Ramos (cell line): ENCODE data around the gene IKBIP.
"Not testable (repeated sequence)": the region's sequence is repeated elsewhere in the genome, so short reads cannot be mapped to it uniquely, and the experiment has no call there.

Experiments
- in situ Hi-C: fragments of 300-500 bp; cut with MboI; formaldehyde crosslinking; loops from one replicate; pipeline ENCODE4 v1.14.3; 2022; ENCODE audit warnings: low sequenced_read_pairs; ENCODE audit not compliant: unreplicated experiment

The IKBIP gene

DNA sequence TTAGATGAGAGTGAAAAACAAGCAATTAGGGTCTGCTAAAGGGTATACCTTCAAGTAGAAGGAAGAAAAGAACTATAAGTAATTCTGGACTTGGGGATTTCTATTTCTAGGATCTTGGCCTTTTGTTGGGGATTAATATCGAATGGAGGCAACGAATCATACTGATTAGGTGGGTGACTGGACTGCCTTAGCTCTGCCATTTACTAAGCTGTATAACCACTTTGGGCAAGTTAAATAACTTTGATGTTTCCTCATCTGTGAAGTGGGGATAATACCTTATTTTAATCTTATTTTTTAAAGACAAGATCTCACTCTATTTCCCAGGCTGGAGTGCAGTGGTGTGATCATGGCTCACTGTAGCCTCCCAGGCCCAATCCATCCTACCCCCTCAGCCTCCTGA is 6.6 kb downstream of the IKBIP start:
- in situ Hi-C loops: no loop called here

DNA sequence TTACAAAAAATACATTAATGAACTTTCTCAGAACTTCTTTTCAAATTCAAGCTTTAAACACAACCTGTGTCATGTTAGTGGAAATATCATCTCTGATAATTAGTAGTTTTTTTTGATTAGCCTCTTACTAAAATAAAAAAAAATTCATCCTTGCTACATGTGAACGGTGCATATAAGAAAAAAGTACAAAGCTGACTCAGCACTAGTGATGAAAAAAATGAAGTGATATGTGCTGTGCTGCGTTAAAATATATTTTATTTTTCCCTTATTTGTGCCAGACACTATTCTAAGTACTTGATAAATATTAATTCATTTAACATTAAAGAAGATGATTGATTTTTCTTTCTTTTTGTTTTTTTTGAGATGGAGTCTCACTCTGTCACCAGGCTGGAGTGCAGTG is 7.5 kb downstream of the IKBIP start:
- in situ Hi-C loops: no loop called here

DNA sequence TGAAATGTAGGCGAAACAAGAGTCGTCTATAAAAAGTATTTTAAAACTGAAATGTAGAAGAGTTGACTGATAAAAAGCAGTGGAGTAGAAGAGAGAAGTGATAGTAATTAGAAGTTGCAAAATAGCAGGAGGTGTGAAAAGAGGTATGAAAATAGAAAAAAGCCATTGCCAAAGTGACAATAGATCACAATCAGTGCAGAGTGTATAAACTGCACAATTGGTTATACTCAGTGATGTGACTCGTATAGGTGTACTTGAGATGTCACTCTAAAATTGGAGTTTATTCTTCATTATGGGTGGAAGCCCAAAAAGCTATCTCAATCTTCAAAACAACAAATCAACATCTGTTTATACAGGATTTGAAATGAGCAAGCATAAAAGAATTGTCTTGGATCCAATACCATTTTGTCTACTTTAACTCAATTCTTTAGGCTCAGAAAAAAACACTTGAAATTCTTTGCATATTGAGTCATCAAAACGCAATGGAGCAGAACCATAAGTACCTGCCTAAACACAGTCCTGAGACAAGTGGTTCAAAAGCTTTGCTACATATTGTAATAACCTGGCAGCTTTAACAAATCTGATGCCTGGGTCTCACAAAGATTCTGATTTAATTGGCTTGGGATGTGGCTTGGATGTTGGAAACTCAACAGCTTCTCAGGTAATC is 8.8 kb downstream of the IKBIP start:
- in situ Hi-C loops: no loop called here

DNA sequence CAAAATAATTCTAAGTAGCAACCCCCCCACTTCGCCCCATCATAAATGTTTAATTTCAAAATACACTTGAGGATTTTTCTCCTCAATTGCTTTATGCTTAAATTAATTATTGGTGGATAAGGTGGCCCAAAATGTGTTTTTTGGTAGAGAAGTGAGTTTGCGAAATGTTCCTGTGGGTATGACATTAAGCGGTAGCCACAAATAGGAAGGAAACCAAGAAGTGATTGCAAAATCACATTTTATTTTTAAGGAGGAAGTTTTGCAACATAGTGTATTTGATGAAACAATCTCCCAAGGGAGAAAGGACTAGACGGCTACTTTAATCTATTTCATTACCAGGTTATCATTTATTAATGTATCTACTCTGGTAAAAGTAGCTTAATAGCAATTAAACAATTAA is 25.6 kb downstream of the IKBIP start:
- in situ Hi-C loops: no loop called here

DNA sequence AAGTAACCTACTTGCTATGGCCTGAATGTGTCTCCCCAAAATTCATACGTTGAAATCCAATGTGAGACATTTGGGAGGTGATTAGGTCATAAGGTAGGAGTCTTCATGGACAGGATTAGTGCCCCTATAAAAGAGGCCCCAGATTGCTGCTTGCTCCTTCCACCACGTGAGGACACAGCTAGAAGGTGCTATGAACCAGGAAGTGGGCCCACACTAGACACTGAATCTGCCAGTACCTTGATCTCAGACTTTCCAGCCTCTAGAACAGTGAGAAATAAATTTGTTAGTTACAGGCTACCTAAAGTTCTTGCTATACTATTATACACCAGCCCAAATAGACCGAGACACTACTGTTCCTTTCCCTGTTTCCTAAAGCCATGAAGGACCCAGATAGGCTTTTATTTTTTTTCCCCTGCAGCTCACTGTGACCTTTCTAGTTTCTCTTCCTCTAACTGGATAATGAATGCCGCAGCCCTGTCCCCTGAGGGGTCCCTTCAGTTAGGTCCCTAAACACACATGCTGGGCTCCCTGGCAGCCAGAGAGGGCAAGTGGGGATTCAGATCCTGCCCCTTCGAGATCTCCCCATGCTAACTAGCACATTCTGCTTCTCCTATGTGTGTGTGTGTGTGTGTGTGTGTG is 31.8 kb downstream of the IKBIP start:
- in situ Hi-C loops: no loop called here

DNA sequence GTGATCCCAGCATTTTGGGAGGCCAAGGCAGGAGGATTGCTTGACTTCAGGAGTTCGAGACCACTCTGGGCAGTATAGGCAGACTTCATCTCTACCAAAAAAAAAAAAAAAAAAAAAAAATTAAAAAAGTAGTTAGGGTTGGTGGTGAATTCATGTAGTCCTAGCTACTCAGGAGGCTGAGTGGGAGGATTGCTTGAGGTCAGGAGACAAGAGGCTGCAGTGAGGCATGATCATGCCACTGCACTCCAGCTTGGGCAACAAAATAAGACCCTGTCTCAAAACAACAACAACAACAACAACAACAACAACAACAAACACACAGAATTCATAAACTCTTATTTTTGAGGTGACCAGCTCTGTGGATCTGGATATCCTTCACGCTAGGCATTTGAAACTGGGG is 34.0 kb downstream of the IKBIP start:
- in situ Hi-C loops: no loop called here

DNA sequence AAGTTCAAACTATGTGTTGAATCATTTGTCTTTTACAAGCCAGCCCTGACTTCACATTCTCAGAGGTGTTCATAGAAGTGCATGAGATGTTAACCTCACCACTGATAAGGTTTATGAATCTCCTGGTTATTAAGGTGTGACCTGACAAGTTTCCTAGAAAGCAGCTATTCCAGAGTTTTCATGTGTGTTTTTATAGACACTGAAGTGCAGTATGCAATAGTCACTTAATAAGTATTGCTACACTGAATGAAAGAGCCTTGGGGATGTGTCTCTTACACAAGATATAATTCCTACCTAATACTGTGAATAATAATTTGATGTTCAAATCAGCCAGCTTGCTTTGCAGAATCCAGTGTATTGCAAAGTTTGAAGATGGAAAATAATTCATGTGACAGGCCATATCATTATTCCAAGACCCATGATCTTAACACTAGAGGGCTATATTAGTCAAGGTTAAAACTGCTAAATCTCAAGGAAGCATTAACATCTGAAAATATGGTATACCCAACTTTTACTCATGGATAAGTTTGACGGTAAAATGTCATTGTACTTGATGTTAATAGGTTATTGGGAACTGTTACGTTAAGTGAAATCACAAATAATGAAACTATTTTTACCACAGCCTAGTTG is 38.1 kb downstream of the IKBIP start:
- in situ Hi-C loops: no loop called here

DNA sequence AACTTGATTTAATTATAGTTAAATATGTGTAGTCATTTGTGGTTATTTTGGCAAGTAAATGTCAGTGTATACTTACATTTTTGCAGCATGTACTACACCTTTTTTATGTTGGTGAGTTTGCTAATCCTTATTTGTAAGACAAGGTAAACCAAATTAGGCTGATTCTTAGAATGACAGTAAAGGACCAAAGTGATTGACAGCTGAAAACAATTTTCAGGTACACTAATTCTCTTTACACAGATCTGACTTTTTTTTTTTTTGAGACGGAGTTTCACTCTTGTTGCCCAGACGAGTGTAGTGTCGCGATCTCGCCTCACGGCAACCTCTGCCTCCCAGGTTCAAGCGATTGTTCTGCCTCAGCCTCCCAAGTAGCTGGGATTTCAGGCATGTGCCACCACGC is 42.7 kb downstream of the IKBIP start:
- in situ Hi-C loops: no loop called here

DNA sequence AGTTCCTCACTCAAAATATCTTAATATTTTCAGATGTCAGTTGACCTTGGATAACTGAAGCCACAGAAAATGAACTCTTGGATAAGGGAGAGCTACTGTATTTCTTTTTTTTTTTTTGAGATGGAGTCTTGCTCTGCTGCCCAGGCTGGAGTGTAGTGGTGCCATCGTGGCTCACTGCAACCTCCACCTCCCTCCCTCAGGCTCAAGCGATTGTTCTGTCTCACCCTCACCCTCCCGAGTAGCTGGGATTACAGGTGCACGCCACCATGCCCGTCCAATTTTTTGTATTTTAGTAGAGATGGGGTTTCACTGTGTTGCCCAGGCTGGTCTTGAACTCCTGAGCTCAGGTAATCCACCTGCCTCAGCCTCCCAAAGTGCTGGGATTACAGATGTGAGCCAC is 47.3 kb downstream of the IKBIP start:
- in situ Hi-C loops: not testable (repeated sequence)

DNA sequence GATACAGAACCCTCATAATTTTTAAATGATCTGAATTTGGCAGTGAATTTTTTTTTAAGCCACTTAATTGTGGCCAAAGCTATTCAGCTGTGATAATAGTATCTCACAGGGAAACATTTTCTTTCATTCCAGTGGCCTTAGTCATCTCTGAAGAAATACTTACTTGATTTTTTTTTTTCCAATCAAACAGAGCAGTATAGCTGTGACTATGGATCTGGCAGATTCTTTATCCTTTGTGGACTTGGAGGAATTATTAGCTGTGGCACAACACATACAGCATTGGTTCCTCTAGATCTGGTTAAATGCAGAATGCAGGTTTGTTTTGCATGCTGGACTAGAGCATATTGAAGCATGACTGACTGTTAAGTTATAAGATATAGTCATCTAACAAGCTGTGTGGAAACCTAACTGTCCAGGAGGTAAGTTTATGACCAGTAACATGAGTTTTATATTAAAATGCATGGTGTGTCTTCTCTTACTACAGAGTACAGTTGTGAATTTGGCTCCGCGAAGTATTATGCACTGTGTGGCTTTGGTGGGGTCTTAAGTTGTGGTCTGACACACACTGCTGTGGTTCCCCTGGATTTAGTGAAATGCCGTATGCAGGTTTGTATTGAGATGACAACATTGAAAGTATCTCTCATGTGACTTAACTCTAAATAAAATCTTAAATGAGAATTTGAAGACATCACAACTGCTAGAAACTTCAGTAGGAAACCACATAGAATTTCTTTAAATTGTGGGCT is 49.2 kb downstream of the IKBIP start:
- in situ Hi-C loops: no loop called here

DNA sequence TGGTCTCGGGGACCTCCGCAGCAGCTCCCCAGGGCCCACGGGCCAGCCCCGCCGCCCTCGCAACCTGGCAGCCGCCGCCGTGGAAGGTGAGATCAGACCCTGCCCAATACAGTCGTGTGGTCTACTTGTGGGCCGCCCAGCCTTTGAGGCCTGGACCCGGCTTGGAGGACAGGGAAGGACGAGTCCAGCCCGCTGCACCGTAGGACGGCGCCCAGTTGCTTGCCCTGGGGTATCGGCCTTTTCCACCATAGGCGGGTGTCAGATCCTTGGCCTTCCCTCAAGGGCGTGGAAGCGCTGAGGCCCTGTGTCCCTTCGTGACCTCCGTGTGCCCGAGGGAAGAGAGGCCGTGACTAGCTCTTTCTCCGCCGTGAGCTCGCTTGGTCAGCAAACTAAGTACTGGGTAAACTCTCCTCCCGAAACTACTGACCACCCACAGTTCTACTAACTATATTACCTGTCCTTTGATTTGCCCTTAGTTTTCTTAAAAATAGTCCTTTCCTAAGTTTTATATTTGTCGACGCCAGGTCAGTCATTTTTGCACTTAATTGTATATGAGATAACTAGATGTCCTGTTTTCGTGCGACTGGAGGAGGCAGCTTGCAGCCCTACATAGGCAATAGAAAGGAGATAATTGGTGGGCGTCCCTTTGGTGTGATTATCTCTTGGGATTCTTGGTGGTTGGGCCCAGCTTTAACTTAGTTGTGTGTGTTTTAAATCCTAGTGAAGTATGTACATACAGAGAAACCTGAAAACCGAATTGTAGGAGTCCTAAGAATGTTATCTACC is 50.3 kb downstream of the IKBIP start:
- in situ Hi-C loops: no loop called here

DNA sequence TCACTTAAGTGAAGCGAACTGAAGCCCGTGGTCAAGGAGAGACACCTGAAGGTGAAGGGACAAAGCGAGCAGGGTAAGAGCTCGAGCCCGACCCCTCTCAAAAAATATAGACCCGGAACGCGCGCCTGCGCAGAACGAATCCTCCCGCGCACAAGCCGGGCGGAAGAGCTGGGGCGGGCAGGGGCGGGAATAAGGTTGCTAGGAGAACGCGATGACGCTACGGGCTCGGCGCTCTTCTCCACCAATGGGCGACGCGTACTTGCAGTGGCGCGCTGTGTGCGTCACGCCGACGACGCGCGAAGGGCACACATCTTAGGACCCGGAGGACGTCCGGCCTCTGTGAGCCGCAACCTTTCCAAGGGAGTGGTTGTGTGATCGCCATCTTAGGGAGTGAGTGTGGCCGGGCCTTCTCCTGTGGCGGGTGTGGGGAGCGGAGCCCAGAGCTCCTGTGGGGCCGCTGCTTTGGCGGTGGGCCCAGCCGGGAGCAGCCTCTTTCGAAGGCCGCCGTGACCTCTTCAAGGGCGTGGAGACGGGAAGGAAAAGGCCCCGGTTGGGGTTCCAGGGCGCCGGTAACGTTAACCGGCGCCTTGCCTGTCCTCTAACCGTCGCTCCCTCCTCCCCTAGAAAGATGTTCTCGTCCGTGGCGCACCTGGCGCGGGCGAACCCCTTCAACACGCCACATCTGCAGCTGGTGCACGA is 51.1 kb downstream of the IKBIP start, which contains the start of gene SLC25A3:
TSS of gene SLC25A3 (plus strand) at position 336 of the 699 bp plus-strand sequence. CDS start at position 629, 293 bp downstream.
- in situ Hi-C loops: no loop called here

DNA sequence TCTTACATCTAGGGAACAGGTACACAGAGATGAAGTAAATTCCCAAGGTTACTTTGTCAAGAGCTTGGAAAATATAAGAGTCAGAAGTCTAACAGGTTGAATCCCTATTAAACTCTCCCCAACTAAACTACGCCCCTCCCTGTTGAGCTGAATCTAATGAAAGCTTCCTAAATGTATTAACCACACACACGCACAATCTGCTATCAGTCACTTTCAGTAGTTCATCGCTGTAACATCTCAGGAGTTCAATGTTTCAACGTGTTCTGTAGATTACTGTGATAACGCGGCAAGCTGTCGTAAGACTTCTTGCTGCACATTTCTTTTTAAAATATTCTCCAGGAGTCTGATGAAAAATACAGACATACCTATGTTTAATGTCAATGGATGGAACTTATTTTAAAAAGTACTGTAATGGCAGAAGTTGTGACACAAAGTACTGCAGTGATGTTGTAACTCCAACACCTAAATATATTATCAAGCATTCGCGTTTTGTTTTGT is 51.7 kb downstream of the IKBIP start:
- in situ Hi-C loops: no loop called here

DNA sequence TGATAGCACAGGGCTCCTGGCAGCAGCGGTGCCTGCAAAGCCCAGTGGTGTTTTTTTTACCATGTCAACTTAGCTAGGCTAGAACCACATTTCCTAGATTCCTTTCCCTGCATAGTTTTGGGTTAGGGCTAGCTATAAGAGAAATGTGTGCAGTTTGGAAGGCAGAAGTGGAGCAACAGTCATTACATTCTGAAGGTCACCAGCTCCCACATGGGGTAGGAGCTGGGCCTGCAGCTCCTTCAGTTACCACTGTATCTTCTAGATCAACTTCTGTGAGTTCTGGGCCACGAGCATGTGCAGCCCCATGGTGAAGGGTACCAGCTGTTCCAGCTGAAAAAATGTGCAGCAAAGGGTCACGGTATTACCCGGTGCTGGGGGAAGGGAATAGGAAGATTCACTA is 53.4 kb downstream of the IKBIP start:
- in situ Hi-C loops: no loop called here

DNA sequence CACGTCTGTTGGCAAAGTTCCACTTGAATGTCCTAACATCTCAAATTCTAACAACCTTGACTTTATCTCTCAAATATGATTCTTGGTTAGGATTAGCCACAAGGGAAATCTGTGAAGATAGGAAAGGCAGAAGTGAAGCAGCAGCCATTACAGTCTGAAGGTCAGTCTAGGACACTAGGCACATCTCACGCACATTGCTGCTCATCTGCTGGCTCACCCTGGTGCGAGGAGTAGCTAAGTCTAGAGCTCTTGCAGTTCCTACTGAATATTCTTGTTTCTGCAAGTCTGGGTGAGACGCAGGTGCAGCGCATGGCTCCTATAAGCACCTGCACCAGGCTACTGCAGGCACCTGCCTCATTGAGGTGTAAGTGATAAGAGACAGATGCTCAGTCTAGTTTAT is 57.5 kb downstream of the IKBIP start:
- in situ Hi-C loops: no loop called here

DNA sequence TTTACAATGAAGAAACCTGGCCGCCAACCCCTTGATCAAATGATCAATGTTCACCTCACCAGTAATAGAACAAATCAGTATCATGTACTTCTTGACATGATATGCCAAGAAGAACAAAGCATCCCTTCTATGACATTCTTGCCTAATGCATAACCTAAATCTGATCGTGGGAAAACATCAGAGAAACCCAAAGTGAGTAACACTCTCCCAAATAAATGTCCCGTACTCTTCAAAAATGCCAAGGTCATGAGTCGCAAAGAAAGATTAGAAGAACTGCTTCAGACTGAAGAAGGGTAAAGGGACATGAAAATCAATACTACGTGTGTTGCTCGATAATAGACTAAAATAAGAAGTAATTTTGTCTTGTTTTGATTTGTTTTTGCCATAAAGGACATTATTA is 62.5 kb downstream of the IKBIP start:
- in situ Hi-C loops: no loop called here

DNA sequence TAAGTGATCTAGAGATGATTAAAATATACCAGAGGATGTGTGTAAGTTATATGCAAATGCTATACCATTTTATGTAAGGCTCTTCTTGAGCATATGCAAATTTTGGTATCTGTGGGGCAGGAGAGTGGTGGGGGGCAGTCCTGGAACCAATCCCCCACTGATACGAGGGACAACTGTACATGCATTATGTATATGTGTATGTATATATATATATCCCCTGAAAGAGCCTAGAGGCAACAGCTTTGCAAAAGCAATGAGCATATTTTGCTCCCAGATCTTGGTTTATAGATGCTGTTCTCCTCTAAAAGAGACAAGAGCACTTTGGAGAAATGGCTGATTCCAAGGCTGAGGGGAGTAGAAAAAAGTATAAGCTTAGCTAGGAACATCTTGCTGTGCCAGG is 63.5 kb downstream of the IKBIP start:
- in situ Hi-C loops: no loop called here

DNA sequence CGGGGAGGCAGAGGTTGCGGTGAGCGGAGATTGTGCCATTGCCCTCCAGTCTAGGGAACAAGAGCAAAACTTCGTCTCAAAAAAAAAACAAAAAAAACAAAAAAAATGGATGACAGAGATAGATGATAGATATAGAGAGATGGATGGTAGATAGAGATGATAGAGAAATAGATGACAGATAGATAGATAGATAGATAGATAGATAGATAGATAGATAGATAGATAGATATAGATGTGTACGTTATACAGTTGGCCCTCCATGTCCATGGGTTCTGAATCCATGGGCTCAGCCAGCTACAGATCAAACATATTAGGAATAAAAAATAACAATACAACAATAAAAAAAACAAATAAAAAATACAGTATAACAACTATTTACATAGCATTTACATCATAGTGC is 63.9 kb downstream of the IKBIP start:
- in situ Hi-C loops: no loop called here

DNA sequence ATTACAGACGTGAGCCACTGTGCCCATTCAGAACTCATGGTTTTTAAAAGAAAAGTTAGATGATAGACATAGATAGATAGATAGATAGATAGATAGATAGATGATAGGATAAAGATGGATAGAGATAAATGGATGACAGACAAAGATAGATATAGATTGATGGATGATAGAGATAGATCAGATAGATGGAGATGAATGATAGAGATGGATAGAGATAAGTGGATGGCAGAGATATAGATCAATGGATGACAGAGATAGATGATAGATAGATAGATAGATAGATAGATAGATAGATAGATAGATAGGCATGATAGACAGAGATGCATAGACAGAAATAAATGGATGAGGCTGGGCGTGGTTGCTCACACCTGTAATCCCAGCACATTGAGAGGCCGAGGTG is 64.8 kb downstream of the IKBIP start:
- in situ Hi-C loops: no loop called here

DNA sequence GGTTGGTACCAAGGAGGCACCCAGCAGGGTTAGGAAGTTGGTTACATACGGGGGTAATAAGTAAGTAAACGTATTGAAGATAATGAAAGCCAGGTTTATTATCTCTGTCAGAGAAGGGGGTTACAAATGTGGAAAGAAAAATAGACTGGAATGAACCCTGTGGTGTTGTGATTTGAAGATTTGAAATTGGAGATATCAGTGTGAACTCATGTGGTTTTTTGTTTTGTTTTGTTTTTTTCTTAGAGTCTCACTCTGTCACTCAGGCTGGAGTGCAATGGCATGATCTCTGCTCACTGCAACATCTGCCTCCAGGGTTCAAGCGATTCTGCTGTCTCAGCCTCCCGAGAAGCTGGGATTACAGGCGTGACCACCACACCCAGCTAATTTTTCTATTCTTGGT is 65.2 kb downstream of the IKBIP start:
- in situ Hi-C loops: no loop called here
